ENCODE measurements around the gene HOXA11. TPM values are rescaled to one million over a fixed set of nuclear protein-coding genes. Genes with fewer than 3 reads are reported as not detected.
A peak's percentile ranks its signal among the peaks of the same experiment; 100 is the strongest.

The HOXA11 gene
- total and polyA plus RNA-seq, 4 donors = not detected

GRCh38 chr7:27193335-27194001, 8.4 kb upstream of the HOXA11 start (continued):
- TF ChIP-seq ZBTB33 (IDR thresholded peaks at IDR 0.05) (no peak), NR2F2 (IDR thresholded peaks at IDR 0.05) (no peak), HNF4G (IDR thresholded peaks at IDR 0.05) (no peak), ATF3 (IDR thresholded peaks at IDR 0.05) (no peak), TAF1 (conservative IDR thresholded peaks at IDR 0.05) (no peak), GABPA (IDR thresholded peaks at IDR 0.05 in 1 of 2, conservative IDR thresholded peaks at IDR 0.05 in 1 of 2) (no peak), YY1 (IDR thresholded peaks at IDR 0.05) (no peak), JUND (IDR thresholded peaks at IDR 0.05) (no peak), RAD21 (IDR thresholded peaks at IDR 0.05) (no peak), SP1 (IDR thresholded peaks at IDR 0.05) (no peak), FOXA1 (IDR thresholded peaks at IDR 0.05) (no peak)

GRCh38 chr7:27192546-27193334, 7.7 kb upstream of the HOXA11 start:
- H3K27ac ChIP-seq (ENCODE audit: low read depth in 1 of 2, low read length in 2 of 2) = no peak overlapping the region
- peaks cover 0 to 6% (median under 1%) of the 10 kb centered on the region in 4 donors for H3K9me3 ChIP-seq (ENCODE audit: control insufficient read depth in 4 of 4, low read length in 3 of 4)
- no peaks in the 10 kb centered on the region for H3K36me3 ChIP-seq (ENCODE audit: control insufficient read depth in 4 of 4, insufficient read depth in 3 of 4, low read depth in 1 of 4, low read length in 3 of 4)
- peaks cover 14 to 26% (median 19%) of the 10 kb centered on the region in 4 donors for H3K4me1 ChIP-seq (ENCODE audit: control insufficient read depth in 4 of 4, insufficient read depth in 4 of 4, low read length in 3 of 4)
- DNase-seq (ENCODE audit: low spot score) = no peak
- peak overlapping the region in 1 of 3 donors; percentile 42 for H3K4me3 ChIP-seq (ENCODE audit: low read depth in 1 of 3, low read length in 3 of 3)
- peaks cover 4 to 47% (median 30%) of the 10 kb centered on the region in 4 donors for H3K27me3 ChIP-seq (ENCODE audit: control insufficient read depth in 4 of 4, insufficient read depth in 4 of 4, low read length in 3 of 4)
- no peak overlapping the region for H3K9ac ChIP-seq (ENCODE audit: low read depth in 1 of 2, low read length in 2 of 2)
- WGBS = 4% methylated on average over 78 of the region's 78 CpGs
- TF ChIP-seq CTCF (IDR thresholded peaks at IDR 0.05; ENCODE audit: low read depth, low read length, missing input control) (no peak), HNF4G (IDR thresholded peaks at IDR 0.05) (no peak), YY1 (IDR thresholded peaks at IDR 0.05) (no peak), SP1 (IDR thresholded peaks at IDR 0.05) (no peak), FOXA2 (IDR thresholded peaks at IDR 0.05) (no peak), GABPA (IDR thresholded peaks at IDR 0.05 in 1 of 2, conservative IDR thresholded peaks at IDR 0.05 in 1 of 2) (no peak), MAX (IDR thresholded peaks at IDR 0.05) (no peak), RAD21 (IDR thresholded peaks at IDR 0.05) (no peak), HNF4A (conservative IDR thresholded peaks at IDR 0.05) (no peak)
